AG09319 (cell line): ENCODE data around the gene CFP.

Source experiments
- DNase-seq: peaks from one replicate; pipeline ENCODE4 v3.0.0-alpha.2; 2010; ENCODE audit warnings: low read depth; ENCODE audit errors: extremely low read depth
- TF ChIP-seq, protein P1 (sequence below): IDR thresholded peaks from 2 replicates; pipeline ENCODE4 v1.5.1; 2011; ENCODE audit warnings: low read depth, mild to moderate bottlenecking, inconsistent platforms, low read length, moderate library complexity

The CFP gene

DNA sequence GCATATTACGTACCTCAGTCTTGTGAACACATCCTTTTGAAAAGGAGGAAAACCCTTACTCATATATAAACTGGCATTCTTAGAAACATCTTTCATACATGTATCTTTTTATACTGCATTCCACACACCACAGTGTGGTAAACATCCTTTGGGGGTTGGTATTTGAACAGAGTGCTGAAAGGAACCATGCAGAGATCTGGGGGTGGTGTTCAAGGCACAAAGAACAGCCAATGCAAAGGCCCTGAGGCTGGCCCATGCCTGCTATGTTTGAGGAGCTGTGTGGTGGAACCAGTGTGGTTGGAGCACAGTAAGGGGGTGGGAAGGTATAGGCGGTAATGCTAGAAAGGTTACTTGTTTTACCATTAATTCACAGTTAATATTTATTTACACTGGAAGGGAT, 18.6 kb upstream of the CFP start:
- DNase-seq = no peak
- TF ChIP-seq, protein P1, sequence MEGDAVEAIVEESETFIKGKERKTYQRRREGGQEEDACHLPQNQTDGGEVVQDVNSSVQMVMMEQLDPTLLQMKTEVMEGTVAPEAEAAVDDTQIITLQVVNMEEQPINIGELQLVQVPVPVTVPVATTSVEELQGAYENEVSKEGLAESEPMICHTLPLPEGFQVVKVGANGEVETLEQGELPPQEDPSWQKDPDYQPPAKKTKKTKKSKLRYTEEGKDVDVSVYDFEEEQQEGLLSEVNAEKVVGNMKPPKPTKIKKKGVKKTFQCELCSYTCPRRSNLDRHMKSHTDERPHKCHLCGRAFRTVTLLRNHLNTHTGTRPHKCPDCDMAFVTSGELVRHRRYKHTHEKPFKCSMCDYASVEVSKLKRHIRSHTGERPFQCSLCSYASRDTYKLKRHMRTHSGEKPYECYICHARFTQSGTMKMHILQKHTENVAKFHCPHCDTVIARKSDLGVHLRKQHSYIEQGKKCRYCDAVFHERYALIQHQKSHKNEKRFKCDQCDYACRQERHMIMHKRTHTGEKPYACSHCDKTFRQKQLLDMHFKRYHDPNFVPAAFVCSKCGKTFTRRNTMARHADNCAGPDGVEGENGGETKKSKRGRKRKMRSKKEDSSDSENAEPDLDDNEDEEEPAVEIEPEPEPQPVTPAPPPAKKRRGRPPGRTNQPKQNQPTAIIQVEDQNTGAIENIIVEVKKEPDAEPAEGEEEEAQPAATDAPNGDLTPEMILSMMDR = no peak

DNA sequence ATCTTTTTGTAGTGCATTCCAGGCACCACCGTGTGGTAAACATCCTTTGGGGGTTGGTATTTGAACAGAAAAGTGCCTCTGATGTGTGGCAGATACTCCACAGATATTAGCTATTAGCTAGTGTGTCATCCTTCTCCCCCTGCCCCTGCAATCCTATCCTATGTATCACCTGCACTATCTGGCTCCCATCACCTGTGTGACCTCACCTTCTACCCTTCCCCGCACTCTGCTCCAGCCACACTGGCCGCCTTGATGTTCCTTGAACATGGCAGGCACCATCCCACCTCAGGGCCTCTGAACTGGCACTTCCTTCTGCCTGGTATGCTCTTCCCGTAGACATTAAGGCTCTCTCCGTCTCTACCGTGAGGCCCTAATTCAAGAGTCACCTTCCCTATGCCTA, 16.9 kb upstream of the CFP start:
- no peak for DNase-seq
- TF ChIP-seq, protein P1 = no peak

DNA sequence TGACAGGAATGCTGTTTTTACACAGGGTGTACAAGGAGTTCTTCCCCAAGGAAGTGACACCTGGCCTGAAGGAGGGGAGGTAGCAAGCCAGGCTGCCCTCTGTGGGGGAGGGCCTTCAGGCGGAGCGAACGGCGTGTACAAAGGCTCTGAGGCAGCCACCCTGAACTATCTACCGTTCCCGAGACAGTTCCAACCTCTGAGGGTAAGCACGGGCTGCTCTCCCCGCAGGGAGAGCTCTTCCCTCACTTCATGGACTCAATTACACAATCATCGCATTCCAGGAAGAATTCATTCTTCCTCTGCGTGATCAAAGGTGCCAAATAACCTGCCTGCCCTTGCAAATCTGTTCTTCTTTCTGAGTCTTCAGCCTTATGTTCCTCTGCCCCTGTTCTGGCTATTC, 15.8 kb upstream of the CFP start:
- DNase-seq = no peak
- TF ChIP-seq, protein P1 = no peak

DNA sequence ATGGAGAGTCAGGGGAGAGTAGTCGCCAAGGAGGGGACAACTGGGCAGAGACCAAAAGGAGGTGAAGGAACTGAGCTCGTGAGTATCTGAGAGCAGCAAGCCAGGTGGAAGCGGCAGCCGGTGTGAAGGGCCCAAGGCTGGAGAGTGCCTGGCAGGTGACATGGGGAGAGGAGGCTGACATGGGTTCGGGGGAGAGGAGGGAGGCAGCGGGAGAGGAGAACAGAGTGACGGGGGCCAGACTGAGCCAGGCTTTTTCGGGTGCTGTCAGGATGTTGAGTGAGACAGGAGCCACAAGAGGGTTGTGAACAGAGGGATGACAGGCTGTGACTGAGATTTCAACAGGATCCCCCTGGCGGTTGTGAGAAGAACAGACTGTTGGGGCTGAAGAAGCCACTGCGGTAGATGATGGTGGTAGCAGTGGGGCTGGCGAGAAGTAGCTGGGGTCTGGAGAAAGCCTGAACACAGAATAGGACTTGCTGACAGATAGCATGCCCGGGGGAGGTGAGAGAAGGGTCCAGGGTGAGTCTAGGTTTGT, 14.9 kb upstream of the CFP start:
- DNase-seq = no peak

DNA sequence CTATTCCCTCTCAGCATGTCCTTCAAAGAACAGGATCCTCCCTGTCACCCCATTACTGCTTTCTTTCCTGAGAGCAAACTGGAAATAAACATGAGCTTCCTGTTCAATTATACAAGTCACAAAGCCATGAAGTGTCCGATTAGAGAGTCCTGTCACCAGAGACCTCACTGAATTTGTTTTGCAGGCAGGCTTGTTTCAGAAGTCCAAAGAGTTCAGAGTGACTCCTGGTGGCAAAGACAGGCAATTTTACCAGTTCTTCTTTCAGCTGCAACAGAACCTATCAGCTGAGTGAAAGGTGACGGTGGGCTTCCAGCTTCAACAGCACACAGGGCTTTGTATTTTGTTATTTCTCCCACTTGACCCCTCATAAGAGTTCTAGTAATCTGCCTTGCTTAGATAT, 14.2 kb upstream of the CFP start:
- TF ChIP-seq, protein P1 = peak; percentile 41
- DNase-seq = no peak

More for the DNA sequence above, 14.9 kb upstream of the CFP start:
- TF ChIP-seq, protein P1 = peak; percentile 40

DNA sequence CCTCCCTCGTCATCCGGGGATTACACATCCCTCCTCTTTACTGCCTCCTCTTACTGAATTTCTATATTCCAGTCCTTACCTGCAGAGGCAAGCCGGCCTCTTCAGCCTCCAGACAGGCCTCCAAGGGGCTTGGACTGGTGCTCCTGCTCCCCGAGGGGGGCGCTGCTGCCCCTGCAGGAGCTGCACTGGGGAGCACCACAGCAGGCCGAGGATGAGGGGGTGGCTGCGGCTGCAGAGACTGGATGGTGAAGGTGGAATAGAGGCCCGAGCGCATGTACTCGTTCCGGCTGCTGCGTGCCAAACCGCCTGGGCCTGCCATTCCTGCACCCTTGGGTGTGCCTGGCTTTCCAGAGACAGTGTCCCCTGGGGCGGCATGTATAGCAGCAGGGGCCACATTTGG, 9.1 kb upstream of the CFP start:
- no peak for DNase-seq

DNA sequence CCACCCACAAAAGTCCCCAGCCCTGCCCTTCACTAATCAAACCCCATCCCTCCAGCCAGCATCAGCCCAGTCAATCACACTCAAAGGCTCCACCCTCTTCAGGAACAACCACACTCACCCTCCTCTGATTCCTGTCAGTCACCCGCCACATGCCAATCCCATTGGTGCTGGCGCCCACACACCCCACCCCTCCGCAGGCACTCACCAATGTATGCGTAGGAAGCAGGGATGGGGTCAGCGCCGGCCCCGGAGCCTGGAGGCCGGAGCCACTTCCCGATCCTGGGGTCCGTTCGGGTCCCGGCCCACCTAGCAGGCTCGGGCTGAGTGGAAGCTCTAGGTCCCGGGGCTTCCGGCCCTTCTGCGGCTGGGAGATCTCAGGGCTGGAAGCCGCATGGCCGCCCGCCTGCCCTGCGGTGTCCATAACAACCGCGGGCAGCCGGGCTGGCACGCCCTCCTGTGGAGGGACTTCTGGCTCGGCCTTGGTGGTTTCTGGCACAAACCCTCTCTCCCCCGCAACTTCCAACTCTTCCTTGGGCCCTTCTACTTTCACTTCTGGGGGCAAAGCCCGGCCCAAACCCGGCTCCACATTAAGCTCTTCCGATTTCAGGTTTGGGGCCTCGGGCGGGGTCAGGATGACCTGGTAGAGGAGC, 7.9 kb upstream of the CFP start:
- DNase-seq = no peak
- TF ChIP-seq, protein P1 = no peak

More for the DNA sequence above, 9.1 kb upstream of the CFP start:
- TF ChIP-seq, protein P1 = no peak
